Measurements from ENCODE around the gene PRKAR1B.

The PRKAR1B gene

GRCh38 chr7:516606-517456, 210.2 kb downstream of the PRKAR1B start:
- no peak for DNase-seq

GRCh38 chr7:516216-516605, 210.9 kb downstream of the PRKAR1B start:
- DNase-seq, result no peak

DNA sequence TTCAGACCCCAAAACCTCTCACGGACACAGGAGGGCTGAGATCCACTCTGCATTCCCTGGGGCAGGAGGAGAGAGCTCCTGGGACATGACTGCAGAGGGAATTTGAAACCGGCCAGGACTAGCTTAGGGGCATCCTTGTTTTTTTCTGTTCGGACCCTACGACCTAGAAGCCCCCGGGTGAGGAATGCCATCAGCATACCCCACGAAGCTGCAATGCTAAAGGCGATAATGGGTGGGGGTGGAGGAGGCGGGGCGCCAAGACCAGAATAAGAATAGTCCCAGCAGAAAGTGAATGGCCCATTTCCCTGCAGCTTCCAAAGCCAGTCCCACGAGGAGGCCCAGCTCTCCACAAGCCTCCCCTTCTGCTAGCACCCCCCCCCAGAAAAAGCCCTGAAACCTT, 211.5 kb downstream of the PRKAR1B start:
- no peak for DNase-seq

DNA sequence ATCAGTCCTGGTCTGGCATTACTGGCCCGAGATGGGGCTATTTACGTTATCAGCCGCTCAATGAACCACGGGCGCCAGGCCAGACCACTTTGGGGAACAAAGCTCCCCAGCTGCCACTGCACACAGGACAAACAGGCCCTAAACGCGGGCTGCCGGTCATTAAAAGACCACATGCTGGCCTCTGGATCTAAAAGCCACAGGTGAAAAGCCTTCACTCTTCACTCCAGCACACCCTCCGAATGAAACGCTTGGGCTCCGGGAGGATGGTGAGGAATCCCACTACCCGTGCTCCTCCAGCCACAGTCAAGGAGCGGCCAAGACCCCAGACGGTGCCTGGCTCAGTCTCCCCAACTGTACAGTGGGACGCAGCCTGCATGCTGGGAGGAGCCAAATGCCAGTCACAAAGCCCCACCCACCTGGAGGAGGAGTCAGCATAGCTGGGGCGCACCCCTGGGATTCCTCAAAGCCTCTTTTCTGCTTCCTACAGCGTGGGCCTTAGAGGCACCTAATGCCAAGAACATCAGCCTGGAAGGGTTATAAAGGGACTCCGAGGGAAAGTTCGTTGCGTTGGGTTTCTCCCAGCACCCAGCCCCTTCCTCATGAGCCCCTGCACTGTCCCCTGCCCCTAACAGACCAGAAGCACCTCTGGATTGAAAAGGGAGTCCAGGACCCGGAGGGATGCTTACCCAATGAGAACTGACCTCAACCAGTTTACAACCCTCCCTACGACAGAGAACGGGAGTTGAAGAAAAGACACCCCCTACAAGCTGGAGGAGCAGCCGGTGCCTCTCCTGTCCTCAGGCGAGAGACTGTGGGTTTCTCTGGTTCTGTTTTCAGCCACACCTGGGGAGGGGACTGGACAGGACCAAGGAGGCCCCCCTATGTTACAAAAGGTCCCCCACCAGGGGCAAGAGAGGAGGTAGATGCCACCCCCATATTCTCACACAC, 212.2 kb downstream of the PRKAR1B start:
- no peak for DNase-seq

- DNase-seq, result no peak
Observed at GRCh38 chr7:514242-514641, 212.8 kb downstream of the PRKAR1B start.

DNA sequence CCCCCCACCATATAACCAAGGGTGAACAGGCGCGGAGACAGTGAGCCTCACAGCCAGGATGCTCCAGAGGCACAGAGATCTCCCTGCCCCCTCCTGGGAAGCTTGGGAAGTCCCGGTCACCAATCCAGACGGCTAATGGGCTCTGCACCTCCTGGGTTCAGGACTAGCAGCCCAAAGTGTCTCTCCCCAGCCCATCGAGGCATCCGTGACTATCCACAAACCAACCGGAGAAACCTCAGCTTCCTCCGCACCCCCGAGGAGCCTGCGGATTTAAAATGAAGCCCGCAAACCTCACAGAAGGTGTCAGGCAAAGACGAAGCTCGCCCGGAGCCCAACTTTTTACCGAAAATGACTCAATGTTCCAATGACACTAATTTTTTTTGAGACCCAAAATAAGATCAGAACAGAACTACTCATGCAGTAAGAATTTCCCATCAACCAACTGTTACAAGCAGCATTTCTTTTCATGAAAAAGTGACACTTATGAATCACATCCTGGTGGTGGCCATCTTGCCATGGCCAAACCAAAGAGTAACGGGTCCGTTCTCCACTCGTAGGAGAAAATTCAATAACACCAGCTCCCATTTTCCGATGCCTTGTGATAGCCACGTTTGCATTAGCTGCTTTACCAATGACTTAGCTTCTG, 213.4 kb downstream of the PRKAR1B start:
- no peak for DNase-seq

- no peak for DNase-seq
Observed at GRCh38 chr7:512541-513311, 214.4 kb downstream of the PRKAR1B start.

DNA sequence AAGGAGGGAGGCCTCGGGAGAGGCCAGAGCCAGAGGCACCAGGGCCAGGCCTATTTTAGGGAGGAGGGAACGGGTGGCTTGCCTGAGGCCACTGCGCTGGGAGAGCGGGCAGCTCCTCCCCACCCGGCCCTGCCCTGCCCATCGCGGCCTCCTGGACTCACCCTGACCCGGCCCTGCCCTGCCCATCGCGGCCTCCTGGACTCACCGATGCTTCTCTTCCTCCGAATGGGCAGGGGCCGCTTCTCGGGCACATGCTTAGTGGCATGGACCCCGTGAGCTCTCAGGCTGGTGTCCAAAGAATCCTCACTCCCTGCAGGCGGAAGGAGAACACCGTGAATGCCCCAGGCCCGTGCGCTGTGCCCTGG, 215.0 kb downstream of the PRKAR1B start:
- DNase-seq, result no peak

GRCh38 chr7:511476-512145, 215.5 kb downstream of the PRKAR1B start:
- DNase-seq, result no peak

GRCh38 chr7:510782-511281, 216.2 kb downstream of the PRKAR1B start:
- DNase-seq, result no peak

- DNase-seq, result no peak
Observed at GRCh38 chr7:510131-510481, 217.0 kb downstream of the PRKAR1B start.

- no peak for DNase-seq
Observed at GRCh38 chr7:509426-510130, 217.5 kb downstream of the PRKAR1B start.

GRCh38 chr7:508461-509170, 218.5 kb downstream of the PRKAR1B start:
- DNase-seq, result no peak

GRCh38 chr7:507623-508300, 219.3 kb downstream of the PRKAR1B start:
- DNase-seq, result no peak

DNA sequence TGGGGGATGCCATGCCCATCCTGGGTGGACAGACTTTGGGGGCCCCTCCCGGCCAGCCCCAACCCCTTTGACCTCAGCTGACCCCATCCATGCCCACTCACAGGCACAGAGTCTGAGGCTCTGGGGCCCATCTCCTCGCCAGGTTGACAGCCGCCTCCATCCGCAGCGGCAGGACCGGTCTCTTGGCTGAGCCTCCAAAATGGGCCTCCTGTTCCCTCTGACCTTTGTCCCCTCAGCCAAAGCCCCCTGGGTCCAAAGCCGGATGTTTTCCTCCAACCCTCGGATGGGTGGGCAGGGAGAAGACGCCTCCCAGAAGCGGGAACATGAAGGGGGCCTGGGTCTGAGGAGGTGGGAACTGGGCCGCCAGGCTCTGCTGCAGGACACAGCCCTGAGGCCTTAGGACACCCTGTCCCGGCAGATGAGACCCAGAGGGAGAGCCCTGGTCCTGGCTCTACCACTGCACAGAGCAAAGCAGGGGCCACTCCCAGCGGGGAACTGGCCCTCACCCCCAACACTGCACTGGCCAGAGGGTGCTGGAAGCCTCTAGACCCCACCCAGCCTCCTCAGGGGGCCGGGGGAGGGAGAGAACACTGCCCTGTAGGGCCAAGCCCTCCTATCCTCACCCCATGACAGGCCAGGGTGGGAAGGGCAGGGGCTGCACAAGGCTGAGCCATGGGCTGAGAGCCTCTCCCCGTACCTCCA, 220.0 kb downstream of the PRKAR1B start:
- no peak for DNase-seq

GRCh38 chr7:506391-506831, 220.7 kb downstream of the PRKAR1B start:
- no peak for DNase-seq

DNA sequence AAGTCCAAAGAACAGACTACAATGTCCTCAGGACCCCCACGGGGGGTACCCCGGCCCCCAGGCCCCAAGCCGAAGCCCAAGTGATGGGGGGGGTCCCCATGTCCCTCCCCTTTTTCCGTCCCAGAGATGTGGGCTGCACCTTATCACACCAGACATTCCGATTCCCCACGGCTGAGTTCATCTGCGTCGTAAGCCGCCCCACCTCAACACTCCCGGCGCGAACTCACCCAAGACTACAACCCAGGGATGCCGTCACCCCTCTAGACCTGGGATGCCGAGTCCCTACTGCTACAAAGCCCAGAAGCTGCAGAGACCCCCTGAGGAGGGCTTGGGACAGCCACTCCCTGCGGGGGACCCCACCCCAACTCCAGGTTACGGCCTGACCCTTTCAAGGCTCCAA, 221.9 kb downstream of the PRKAR1B start:
- DNase-seq, result no peak

DNA sequence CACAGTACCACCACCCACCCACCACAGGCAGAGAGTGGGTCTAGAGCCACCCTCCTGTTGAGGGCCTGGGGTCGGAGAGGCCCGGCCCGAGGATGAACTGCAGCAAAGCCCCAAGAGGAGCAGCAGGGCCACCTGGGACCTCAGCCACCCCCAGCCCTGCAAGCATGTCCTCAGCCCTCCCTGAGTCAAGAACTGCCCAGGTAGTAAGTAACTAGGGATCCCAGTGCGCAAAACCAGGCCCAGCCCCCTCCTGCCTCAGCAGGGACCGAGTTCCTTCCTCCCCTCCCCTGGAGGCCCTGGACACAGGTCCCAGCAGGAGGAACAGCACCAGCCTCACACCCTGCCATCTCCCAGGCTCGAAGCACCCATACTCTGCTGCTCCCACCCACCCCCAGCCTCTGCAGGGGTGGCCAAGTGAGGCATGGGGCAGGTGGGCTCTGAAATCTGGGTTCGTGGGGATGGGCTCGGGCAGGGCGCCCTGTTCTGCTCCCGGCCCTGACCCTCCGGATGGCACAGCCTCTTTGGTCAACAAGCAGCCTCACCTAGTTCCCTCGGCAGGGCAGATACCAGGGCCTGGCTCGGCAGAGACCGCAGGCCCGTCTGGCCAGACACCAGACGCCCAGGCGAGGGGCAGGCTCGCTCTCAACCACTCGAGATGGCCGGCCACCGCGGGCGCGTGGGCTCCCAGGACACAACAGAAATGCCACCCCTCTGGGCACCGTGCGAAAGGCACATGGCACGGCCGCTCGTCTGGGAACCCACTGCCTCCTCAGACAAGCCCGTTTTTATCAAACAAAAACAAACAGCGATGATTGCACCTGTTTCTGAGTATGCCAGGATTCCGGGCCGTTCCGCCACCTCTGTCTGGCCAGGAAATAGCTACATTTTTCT, 222.6 kb downstream of the PRKAR1B start:
- no peak for DNase-seq
